Astrocyte (in vitro differentiated cells and primary cell): ENCODE data around the gene LSM7. TPM values are rescaled to one million over a fixed set of nuclear protein-coding genes. Genes with fewer than 3 reads are reported as not detected.

Experiments
- DNase-seq: peaks from one replicate; pipeline ENCODE4 v3.0.0-alpha.2; 2010; ENCODE audit warnings: low read depth
- FAIRE-seq: peaks from 2 replicates; lab custom pipeline; 2011; peaks lifted over from hg19 to GRCh38; lab: Jason Lieb, UNC
- H2AFZ ChIP-seq: 2 replicates; pipeline ENCODE4 v1.6.0; 2012; ENCODE audit warnings: low read depth, low read length, inconsistent platforms
- H3K27ac ChIP-seq: 2 replicates; pipeline ENCODE4 v1.5.1; 2011; ENCODE audit warnings: low read depth, low read length, inconsistent platforms
- H3K27me3 ChIP-seq: 2 replicates; pipeline ENCODE4 v1.6.0; 2011; ENCODE audit warnings: low read length, inconsistent platforms; ENCODE audit not compliant: insufficient read depth
- H3K36me3 ChIP-seq: 2 replicates; pipeline ENCODE4 v1.5.1; 2011; ENCODE audit warnings: low read length, inconsistent platforms; ENCODE audit not compliant: insufficient read depth
- H3K4me1 ChIP-seq: 2 replicates; pipeline ENCODE4 v1.5.1; 2011; ENCODE audit warnings: low read length, inconsistent platforms; ENCODE audit not compliant: insufficient read depth
- H3K4me2 ChIP-seq: 2 replicates; pipeline ENCODE4 v1.6.0; 2012; ENCODE audit warnings: low read length, inconsistent platforms
- H3K4me3 ChIP-seq: 2 replicates; pipeline ENCODE4 v1.5.1; 2011; ENCODE audit warnings: low read depth, mild to moderate bottlenecking, low read length, inconsistent platforms; ENCODE audit not compliant: insufficient read depth
- H3K79me2 ChIP-seq: 2 replicates; pipeline ENCODE4 v1.6.0; 2012; ENCODE audit warnings: mild to moderate bottlenecking, low read length, inconsistent platforms; ENCODE audit not compliant: insufficient read depth
- H3K9ac ChIP-seq: 2 replicates; pipeline ENCODE4 v1.6.0; 2012; ENCODE audit warnings: mild to moderate bottlenecking, low read length, inconsistent platforms
- H3K9me3 ChIP-seq: 2 replicates; pipeline ENCODE4 v1.5.1; 2012; ENCODE audit warnings: low read depth, mild to moderate bottlenecking, low read length, inconsistent platforms; ENCODE audit not compliant: insufficient read depth
- H4K20me1 ChIP-seq: 2 replicates; pipeline ENCODE4 v1.6.0; 2012; ENCODE audit warnings: low read length, inconsistent platforms; ENCODE audit not compliant: insufficient read depth
- H3K27ac Mint-ChIP-seq: one replicate; pipeline ENCODE4 v1.8.0; 2021; ENCODE audit warnings: mild to moderate bottlenecking, mixed read lengths; ENCODE audit not compliant: unreplicated experiment
- H3K27me3 Mint-ChIP-seq: one replicate; pipeline ENCODE4 v1.8.0; 2021; ENCODE audit warnings: low read depth, mixed read lengths; ENCODE audit not compliant: unreplicated experiment
- H3K36me3 Mint-ChIP-seq: one replicate; pipeline ENCODE4 v1.8.0; 2021; ENCODE audit warnings: low read depth, mixed read lengths; ENCODE audit not compliant: unreplicated experiment
- H3K4me1 Mint-ChIP-seq: one replicate; pipeline ENCODE4 v1.8.0; 2021; ENCODE audit warnings: low read depth, mixed read lengths; ENCODE audit not compliant: unreplicated experiment
- H3K4me3 Mint-ChIP-seq: one replicate; pipeline ENCODE4 v1.8.0; 2021; ENCODE audit warnings: mild to moderate bottlenecking, moderate library complexity, mixed read lengths; ENCODE audit not compliant: unreplicated experiment
- H3K9me3 Mint-ChIP-seq: one replicate; pipeline ENCODE4 v1.8.0; 2021; ENCODE audit warnings: mild to moderate bottlenecking, mixed read lengths; ENCODE audit not compliant: unreplicated experiment
- EZH2 ChIP-seq: IDR thresholded peaks from 2 replicates; pipeline ENCODE4 v1.6.1; 2012; ENCODE audit warnings: mild to moderate bottlenecking, low read length, inconsistent platforms; ENCODE audit not compliant: insufficient read depth
- total RNA-seq: library from RNA; stranded (reverse); gene quantifications from 2 replicates; pipeline ENCODE4 v1.2.1, GENCODE V29; 2021
- TF ChIP-seq, protein P1 (sequence below): IDR thresholded peaks from 2 replicates; pipeline ENCODE4 v1.5.1; 2011; ENCODE audit warnings: low read depth, mild to moderate bottlenecking, inconsistent platforms, low read length, moderate library complexity; ENCODE audit not compliant: insufficient read depth

LSM7 gene
- total RNA-seq, 1 donor from 2014 or later = 91.4 TPM

DNA sequence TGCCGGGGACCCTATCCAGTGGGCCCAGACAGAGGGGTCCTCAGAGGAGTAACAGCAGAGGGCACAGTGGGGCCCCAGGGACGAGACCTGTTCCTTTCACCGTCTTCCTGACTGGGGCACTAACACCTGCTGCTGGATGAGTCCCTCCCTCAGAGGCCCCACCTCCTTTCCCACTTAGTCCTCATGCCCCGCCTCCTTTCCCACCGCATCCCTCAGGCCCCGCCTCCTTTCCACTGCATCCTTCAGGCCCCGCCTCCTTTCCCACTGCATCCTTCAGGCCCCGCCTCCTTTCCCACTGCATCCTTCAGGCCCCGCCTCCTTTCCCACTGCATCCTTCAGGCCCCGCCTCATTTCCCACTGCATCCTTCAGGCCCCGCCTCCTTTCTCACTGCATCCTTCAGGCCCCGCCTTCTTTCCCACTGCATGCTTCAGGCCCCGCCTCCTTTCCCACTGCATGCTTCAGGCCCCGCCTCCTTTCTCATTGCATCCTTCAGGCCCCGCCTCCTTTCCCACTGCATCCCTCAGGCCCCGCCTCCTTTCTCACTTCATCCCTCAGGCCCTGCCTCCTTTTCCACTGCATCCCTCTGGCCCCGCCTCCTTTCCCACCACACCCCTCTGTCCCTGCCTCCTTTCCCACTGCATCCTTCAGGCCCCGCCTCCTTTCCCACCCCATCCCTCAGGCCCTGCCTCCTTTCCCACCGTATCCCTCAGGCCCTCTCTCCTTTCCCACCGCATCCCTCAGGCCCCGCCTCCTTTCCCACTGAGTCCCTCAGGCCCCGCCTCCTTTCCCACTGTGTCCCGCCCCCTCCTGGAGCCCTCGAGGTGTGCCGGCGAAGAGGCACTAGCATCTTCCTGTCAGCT, 6.8 kb upstream of the LSM7 start:
- H3K4me1 Mint-ChIP-seq = peaks cover 9% of the 10 kb centered on the region
- Histone ChIP-seq H3K79me2 (peaks cover 73% of the 10 kb centered on the region), H2AFZ (no peak overlapping the region)

DNA sequence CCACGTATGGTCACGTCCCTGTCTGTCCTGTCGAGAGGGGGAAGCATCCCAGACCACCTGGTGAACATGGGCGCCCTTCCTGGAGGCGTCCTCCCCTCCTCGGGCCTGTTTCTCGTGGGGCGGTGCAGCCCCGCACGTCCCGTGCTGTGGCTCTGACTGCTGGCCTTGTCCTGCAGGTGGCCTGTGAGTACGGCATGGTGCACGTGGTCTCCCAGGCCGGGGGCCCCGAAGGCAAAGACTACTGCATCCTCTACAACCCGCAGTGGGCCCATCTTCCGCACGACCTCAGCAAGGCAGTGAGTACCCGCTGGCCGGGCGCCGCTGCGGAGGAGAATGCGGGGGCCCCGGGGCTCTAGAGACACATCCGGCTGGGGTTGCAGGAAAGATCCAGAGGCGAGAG, 6.0 kb upstream of the LSM7 start:
- Mint-ChIP-seq H3K36me3 (no peaks in the 10 kb centered on the region), H3K4me3 (no peak overlapping the region), H3K27ac (no peak overlapping the region), H3K27me3 (no peaks in the 10 kb centered on the region), H3K9me3 (no peaks in the 10 kb centered on the region), H3K4me1 (peaks cover 15% of the 10 kb centered on the region)
- H3K4me3 ChIP-seq = no peak overlapping the region
- TF ChIP-seq, protein P1, sequence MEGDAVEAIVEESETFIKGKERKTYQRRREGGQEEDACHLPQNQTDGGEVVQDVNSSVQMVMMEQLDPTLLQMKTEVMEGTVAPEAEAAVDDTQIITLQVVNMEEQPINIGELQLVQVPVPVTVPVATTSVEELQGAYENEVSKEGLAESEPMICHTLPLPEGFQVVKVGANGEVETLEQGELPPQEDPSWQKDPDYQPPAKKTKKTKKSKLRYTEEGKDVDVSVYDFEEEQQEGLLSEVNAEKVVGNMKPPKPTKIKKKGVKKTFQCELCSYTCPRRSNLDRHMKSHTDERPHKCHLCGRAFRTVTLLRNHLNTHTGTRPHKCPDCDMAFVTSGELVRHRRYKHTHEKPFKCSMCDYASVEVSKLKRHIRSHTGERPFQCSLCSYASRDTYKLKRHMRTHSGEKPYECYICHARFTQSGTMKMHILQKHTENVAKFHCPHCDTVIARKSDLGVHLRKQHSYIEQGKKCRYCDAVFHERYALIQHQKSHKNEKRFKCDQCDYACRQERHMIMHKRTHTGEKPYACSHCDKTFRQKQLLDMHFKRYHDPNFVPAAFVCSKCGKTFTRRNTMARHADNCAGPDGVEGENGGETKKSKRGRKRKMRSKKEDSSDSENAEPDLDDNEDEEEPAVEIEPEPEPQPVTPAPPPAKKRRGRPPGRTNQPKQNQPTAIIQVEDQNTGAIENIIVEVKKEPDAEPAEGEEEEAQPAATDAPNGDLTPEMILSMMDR = no peak
- TF ChIP-seq EZH2 = no peak
- no peak overlapping the region for H3K27ac ChIP-seq
- H3K9me3 ChIP-seq = no peaks in the 10 kb centered on the region
- no peak overlapping the region for H3K4me2 ChIP-seq
- no peak overlapping the region for H3K9ac ChIP-seq
- DNase-seq (no peak), FAIRE-seq (no peak)
- H4K20me1 ChIP-seq = peaks cover 86% of the 10 kb centered on the region
- H3K79me2 ChIP-seq = peaks cover 80% of the 10 kb centered on the region
- H3K4me1 ChIP-seq = peaks cover 9% of the 10 kb centered on the region
- H2AFZ ChIP-seq = no peak overlapping the region
- H3K27me3 ChIP-seq = no peaks in the 10 kb centered on the region
- no peaks in the 10 kb centered on the region for H3K36me3 ChIP-seq

More for the DNA sequence above, 6.8 kb upstream of the LSM7 start:
- no peak overlapping the region for H3K4me3 ChIP-seq
- no peaks in the 10 kb centered on the region for H3K9me3 ChIP-seq
- Mint-ChIP-seq H3K9me3 (no peaks in the 10 kb centered on the region), H3K4me3 (no peak overlapping the region), H3K36me3 (no peaks in the 10 kb centered on the region), H3K27me3 (no peaks in the 10 kb centered on the region), H3K27ac (no peak overlapping the region)
- FAIRE-seq (no peak), DNase-seq (no peak)
- H3K9ac ChIP-seq = no peak overlapping the region
- no peak overlapping the region for H3K4me2 ChIP-seq
- H3K27me3 ChIP-seq = no peaks in the 10 kb centered on the region
- H3K27ac ChIP-seq = no peak overlapping the region
- H3K4me1 ChIP-seq = peaks cover 4% of the 10 kb centered on the region
- H4K20me1 ChIP-seq = peaks cover 79% of the 10 kb centered on the region
- no peak for TF ChIP-seq EZH2
- TF ChIP-seq, protein P1 = no peak
- H3K36me3 ChIP-seq = no peaks in the 10 kb centered on the region

DNA sequence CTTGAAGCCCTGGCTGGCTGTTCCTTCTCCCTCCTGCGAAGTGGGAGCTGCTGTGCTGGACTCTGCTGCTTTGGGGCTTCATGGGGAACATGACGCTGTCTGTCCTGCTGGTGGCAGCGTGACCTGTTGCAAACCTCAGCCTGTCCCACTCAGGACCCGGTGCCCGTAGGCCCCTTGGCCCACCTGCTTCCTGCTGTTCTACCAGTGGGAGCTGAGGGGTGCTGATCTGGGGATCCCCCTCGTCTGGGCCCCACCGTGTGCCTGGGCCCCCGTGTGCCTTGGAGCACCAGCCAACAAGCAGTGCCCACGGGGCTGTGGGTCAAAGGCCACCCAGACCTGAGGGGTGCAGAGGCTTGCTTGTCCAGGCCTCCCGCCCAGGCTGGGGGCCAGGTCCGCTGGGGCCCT, 5.4 kb upstream of the LSM7 start:
- H3K27me3 ChIP-seq = no peaks in the 10 kb centered on the region
- no peaks in the 10 kb centered on the region for H3K36me3 ChIP-seq
- Mint-ChIP-seq H3K4me1 (peaks cover 16% of the 10 kb centered on the region), H3K36me3 (no peaks in the 10 kb centered on the region), H3K9me3 (no peaks in the 10 kb centered on the region), H3K27ac (no peak overlapping the region), H3K27me3 (no peaks in the 10 kb centered on the region), H3K4me3 (no peak overlapping the region)
- H3K4me2 ChIP-seq = no peak overlapping the region
- H3K27ac ChIP-seq = no peak overlapping the region
- no peak overlapping the region for H3K9ac ChIP-seq
- H3K9me3 ChIP-seq = no peaks in the 10 kb centered on the region
- H3K79me2 ChIP-seq = peaks cover 87% of the 10 kb centered on the region
- DNase-seq = no peak
- peaks cover 14% of the 10 kb centered on the region for H3K4me1 ChIP-seq
- TF ChIP-seq, protein P1 = no peak
- TF ChIP-seq EZH2 = no peak
- peaks cover 91% of the 10 kb centered on the region for H4K20me1 ChIP-seq
- no peak for FAIRE-seq
- H2AFZ ChIP-seq = no peak overlapping the region
- H3K4me3 ChIP-seq = no peak overlapping the region
